Measurements from ENCODE around the gene CALN1. TPM values are rescaled to one million over a fixed set of nuclear protein-coding genes. Genes with fewer than 3 reads are reported as not detected.

Gene CALN1
- total and polyA plus RNA-seq, 2 of the 8 experiments (the other 6 are each of a cell fraction or from before 2014, with no cell fraction given), result 6.4 to 15.2 TPM

DNA sequence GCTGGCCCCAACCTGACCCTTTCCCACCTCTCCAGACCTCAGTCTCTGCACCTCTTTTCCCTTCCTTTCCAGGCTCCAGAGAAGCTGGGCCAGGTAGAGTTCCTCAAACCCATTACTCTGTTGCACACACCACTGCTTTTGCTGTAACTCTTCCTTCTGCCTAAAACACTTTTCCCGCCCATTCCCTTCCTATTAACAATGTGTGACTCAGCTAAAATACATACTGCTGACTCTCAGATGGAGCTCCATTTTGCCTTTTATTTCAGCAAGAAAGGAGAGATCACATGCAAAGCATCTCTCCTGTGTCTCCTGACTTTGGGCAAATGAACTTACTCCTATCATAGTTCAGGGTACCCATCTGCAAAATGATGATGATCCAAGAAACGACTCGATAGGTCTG lies 201.0 kb downstream of the CALN1 start:
- ChIA-PET CTCF (ENCODE audit: partially characterized antibody) (interaction anchor here (1.1 to 1.6 kb wide), 4 partner anchors 12 to 151 kb away, joined by 3 to 4 read pairs (median 3); no protein-coding TSS in a partner anchor), POLR2A (ENCODE audit: partially characterized antibody) (no interaction called here)
- H3K79me1 ChIP-seq (ENCODE audit: low read depth, low read length), result peaks cover 2% of the 10 kb centered on the region; the same call in 1 of the 2 replicates
- no peak overlapping the region for H2AK5ac ChIP-seq (ENCODE audit: low read depth, low read length)
- no peaks in the 10 kb centered on the region for H3K4me1 ChIP-seq (replicated peaks in 1 of 4; ENCODE audit: control insufficient read depth in 3 of 4, insufficient read depth in 4 of 4, low read length in 3 of 4)
- H3K79me2 ChIP-seq (ENCODE audit: control insufficient read depth in 1 of 2, insufficient read depth in 2 of 2, low read length in 2 of 2), result no peaks in the 10 kb centered on the region
- H3K9me3 ChIP-seq (ENCODE audit: insufficient read depth in 2 of 2, low read depth in 1 of 2, low read length in 1 of 2), result no peaks in the 10 kb centered on the region
- no peak overlapping the region for H3K14ac ChIP-seq (ENCODE audit: insufficient read length)
- no peak overlapping the region for H3K27ac ChIP-seq (ENCODE audit: low read depth, low read length)
- H2AFZ ChIP-seq (ENCODE audit: low read length), result no peak overlapping the region
- H3K4me3 ChIP-seq (ENCODE audit: extremely low read depth in 1 of 4, insufficient read depth in 2 of 4, low read depth in 3 of 4, low read length in 4 of 4), result no peak overlapping the region
- H4K5ac ChIP-seq (ENCODE audit: insufficient read length, low read depth, low read length), result no peak overlapping the region
- no peak overlapping the region for H4K91ac ChIP-seq (replicated peaks; ENCODE audit: insufficient read length, low read length)
- no peak overlapping the region for H4K8ac ChIP-seq (ENCODE audit: extremely low read depth, insufficient read depth, low read length)
- no peak overlapping the region for H3K23ac ChIP-seq (ENCODE audit: insufficient read length)
- no peak overlapping the region for H3K4me2 ChIP-seq (ENCODE audit: insufficient read depth in 1 of 2, low read depth in 2 of 2, low read length in 2 of 2)
- no peak overlapping the region for H3K18ac ChIP-seq (ENCODE audit: extremely low read depth, low read length)
- H3K56ac ChIP-seq (replicated peaks; ENCODE audit: insufficient read length, low read depth, low read length), result no peak overlapping the region
- DNase-seq (ENCODE audit: low read depth in 1 of 2, low spot score in 2 of 2) (no peak), FAIRE-seq (no peak)
- H2BK120ac ChIP-seq (replicated peaks; ENCODE audit: low read depth, low read length), result no peak overlapping the region
- H3K4ac ChIP-seq (replicated peaks; ENCODE audit: insufficient read length, low read depth, low read length), result no peak overlapping the region
- H3K27me3 ChIP-seq (replicated peaks in 1 of 4; ENCODE audit: control insufficient read depth in 3 of 4, extremely low read depth in 1 of 4, insufficient read depth in 3 of 4, low read length in 3 of 4), result no peaks in the 10 kb centered on the region
- peaks cover 2% of the 10 kb centered on the region; the same call in 1 of the 2 replicates for H3K23me2 ChIP-seq (ENCODE audit: low read depth, low read length)
- H2BK20ac ChIP-seq (ENCODE audit: low read length), result no peak overlapping the region
- no peak overlapping the region for H2BK12ac ChIP-seq (ENCODE audit: low read depth, low read length)
- H3K36me3 ChIP-seq (ENCODE audit: control insufficient read depth in 2 of 4, insufficient read depth in 4 of 4, low read length in 3 of 4), result no peaks in the 10 kb centered on the region
- WGBS, 2 experiments (ENCODE audit: extremely low coverage in 1 of 2, insufficient coverage in 1 of 2, insufficient read length in 1 of 2, insufficient replicate concordance in 2 of 2, low coverage in 1 of 2, low lambda C conversion rate in 2 of 2, missing lambda C conversion rate in 1 of 2), result 85% methylated on average over 3 of the region's 3 CpGs; no CpG with 5 or more reads in 1 of the 2 experiments
- no peak overlapping the region for H2BK15ac ChIP-seq (ENCODE audit: low read length)
- H3K9ac ChIP-seq (replicated peaks in 1 of 4; ENCODE audit: extremely low read depth in 1 of 4, low read depth in 3 of 4, low read length in 3 of 4), result no peak overlapping the region
- H2BK5ac ChIP-seq (ENCODE audit: low read depth, low read length), result no peak overlapping the region
- no peaks in the 10 kb centered on the region for H4K20me1 ChIP-seq (replicated peaks in 1 of 2; ENCODE audit: control insufficient read depth in 1 of 2, insufficient read depth in 2 of 2, low read length in 2 of 2)
- TF ChIP-seq, protein P1, sequence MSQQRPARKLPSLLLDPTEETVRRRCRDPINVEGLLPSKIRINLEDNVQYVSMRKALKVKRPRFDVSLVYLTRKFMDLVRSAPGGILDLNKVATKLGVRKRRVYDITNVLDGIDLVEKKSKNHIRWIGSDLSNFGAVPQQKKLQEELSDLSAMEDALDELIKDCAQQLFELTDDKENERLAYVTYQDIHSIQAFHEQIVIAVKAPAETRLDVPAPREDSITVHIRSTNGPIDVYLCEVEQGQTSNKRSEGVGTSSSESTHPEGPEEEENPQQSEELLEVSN (IDR thresholded peaks at IDR 0.05), result peak; percentile 64
- TF ChIP-seq BCL11A (IDR thresholded peaks at IDR 0.05; ENCODE audit: low read depth in 2 of 2, low read length in 2 of 2) (no peak), NANOG (IDR thresholded peaks at IDR 0.05; ENCODE audit: insufficient read depth, low read depth, low read length, poor library complexity, severe bottlenecking) (no peak), FOSL1 (IDR thresholded peaks at IDR 0.05; ENCODE audit: insufficient read depth, low read depth, low read length) (no peak), BACH1 (IDR thresholded peaks at IDR 0.05; ENCODE audit: low read length) (peak; percentile 94), KDM4A (IDR thresholded peaks at IDR 0.05; ENCODE audit: low read depth, low read length, severe bottlenecking) (no peak), EP300 (IDR thresholded peaks at IDR 0.05; ENCODE audit: borderline replicate concordance in 1 of 2, low read depth in 2 of 2, low read length in 2 of 2) (no peak), RBBP5 (IDR thresholded peaks at IDR 0.05; ENCODE audit: borderline replicate concordance, low read depth, low read length) (no peak), SAP30 (IDR thresholded peaks at IDR 0.05; ENCODE audit: insufficient read depth, insufficient replicate concordance, low read length) (no peak), HDAC2 (IDR thresholded peaks at IDR 0.05; ENCODE audit: borderline replicate concordance in 1 of 2, low read depth in 2 of 2, low read length in 2 of 2) (no peak)
- TF ChIP-seq, protein P2, sequence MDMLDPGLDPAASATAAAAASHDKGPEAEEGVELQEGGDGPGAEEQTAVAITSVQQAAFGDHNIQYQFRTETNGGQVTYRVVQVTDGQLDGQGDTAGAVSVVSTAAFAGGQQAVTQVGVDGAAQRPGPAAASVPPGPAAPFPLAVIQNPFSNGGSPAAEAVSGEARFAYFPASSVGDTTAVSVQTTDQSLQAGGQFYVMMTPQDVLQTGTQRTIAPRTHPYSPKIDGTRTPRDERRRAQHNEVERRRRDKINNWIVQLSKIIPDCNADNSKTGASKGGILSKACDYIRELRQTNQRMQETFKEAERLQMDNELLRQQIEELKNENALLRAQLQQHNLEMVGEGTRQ (IDR thresholded peaks at IDR 0.05; ENCODE audit: low read length), result no peak

All from H1 (cell line).